HUES48 (cell line): ENCODE results near the gene SMIM31.

Source experiments
- H3K27ac ChIP-seq: one replicate; pipeline ENCODE4 v1.7.0; 2013; ENCODE audit warnings: low read depth, low read length, inconsistent platforms
- H3K27me3 ChIP-seq: 2 replicates; pipeline ENCODE4 v1.6.1; 2013; ENCODE audit warnings: mild to moderate bottlenecking, low read length; ENCODE audit not compliant: control insufficient read depth, insufficient read depth
- H3K36me3 ChIP-seq: 2 replicates; pipeline ENCODE4 v1.6.1; 2013; ENCODE audit warnings: low read length; ENCODE audit not compliant: control insufficient read depth, insufficient read depth
- H3K4me1 ChIP-seq: 2 replicates; pipeline ENCODE4 v1.6.1; 2013; ENCODE audit warnings: mild to moderate bottlenecking, low read length; ENCODE audit not compliant: control insufficient read depth, insufficient read depth
- H3K4me3 ChIP-seq: 2 replicates; pipeline ENCODE4 v1.5.1; 2013; ENCODE audit warnings: mild to moderate bottlenecking, low read depth, low read length
- H3K9ac ChIP-seq: 2 replicates; pipeline ENCODE4 v1.6.1; 2013; ENCODE audit warnings: mild to moderate bottlenecking, low read depth, low read length, moderate library complexity
- H3K9me3 ChIP-seq: 2 replicates; pipeline ENCODE4 v1.6.1; 2013; ENCODE audit warnings: low read length; ENCODE audit not compliant: control insufficient read depth, insufficient read depth

SMIM31 gene

DNA sequence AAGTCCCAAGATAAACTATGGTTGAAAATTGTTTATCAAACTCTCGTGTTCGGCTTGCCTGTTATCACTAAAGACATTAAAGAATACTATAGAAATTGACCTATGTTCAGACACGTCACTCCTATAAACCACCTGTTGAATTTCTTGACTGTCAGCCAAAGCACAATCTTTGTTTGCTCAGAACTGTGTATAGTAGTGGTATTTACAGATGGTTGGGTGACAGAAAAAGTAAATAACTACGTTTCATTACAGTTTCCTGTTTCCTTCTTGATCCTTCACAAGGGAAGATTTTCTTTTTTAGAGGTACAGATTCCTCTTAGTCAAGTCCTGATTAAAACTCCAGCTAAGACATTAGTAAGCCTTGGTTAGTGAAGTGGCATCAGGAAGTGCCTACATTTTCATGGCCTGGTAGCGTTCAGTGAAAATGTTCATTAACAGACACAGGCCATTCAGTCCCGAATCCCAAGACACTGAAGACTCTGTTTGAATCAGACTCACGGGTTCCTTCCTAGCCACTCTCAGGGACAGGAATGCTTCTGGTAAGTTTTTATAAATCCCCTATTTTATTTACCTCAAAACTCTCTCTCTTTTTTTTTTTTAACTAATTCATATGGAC, at the start of gene SMIM31:
Gene SMIM31, plus strand, starts transcription at position 259 of the 616 bp plus-strand sequence. CDS start 16,313 bp downstream, outside the sequence.
- Histone ChIP-seq H3K4me3 (no peak within 1 kb of the TSS), H3K9ac (no peak within 1 kb of the TSS), H3K9me3 (peaks cover 4% of the 10 kb centered on the region; the same call in 1 of the 2 replicates), H3K4me1 (no peaks in the 10 kb centered on the region), H3K27ac (no peak within 1 kb of the TSS), H3K27me3 (no peaks in the 10 kb centered on the region), H3K36me3 (no peaks in the 10 kb centered on the region)

- no peak overlapping the region for H3K27ac ChIP-seq
- H3K4me1 ChIP-seq: no peaks in the 10 kb centered on the region
- H3K9ac ChIP-seq: no peak overlapping the region
- no peak overlapping the region for H3K4me3 ChIP-seq
- no peaks in the 10 kb centered on the region for H3K27me3 ChIP-seq
- H3K9me3 ChIP-seq: no peaks in the 10 kb centered on the region
- H3K36me3 ChIP-seq: no peaks in the 10 kb centered on the region
Observed at GRCh38 chr4:164706675-164707074, 47.3 kb upstream of the SMIM31 start.

DNA sequence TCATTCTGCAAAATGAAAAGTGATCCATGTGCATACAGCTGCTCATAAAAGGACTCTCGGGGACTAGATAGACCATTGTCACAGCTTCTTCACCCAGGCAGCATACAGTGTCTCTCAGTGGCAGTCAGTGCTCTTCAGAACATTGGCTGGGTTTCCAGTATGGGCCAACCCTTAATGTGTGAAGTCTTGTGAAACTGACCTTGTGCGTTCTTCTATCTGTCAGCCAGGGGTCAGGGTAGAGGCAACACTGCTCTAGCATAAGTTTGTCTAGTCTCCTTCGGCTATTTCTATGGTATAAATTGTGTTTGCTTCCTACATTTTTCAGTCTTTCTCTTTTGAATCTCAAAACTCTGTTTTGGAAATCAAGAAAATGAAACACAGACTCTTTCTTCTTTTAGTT, 37.0 kb upstream of the SMIM31 start:
- no peaks in the 10 kb centered on the region for H3K4me1 ChIP-seq
- H3K36me3 ChIP-seq: no peaks in the 10 kb centered on the region
- H3K9me3 ChIP-seq: no peaks in the 10 kb centered on the region
- no peak overlapping the region for H3K27ac ChIP-seq
- H3K4me3 ChIP-seq: no peak overlapping the region
- no peak overlapping the region for H3K9ac ChIP-seq
- no peaks in the 10 kb centered on the region for H3K27me3 ChIP-seq

DNA sequence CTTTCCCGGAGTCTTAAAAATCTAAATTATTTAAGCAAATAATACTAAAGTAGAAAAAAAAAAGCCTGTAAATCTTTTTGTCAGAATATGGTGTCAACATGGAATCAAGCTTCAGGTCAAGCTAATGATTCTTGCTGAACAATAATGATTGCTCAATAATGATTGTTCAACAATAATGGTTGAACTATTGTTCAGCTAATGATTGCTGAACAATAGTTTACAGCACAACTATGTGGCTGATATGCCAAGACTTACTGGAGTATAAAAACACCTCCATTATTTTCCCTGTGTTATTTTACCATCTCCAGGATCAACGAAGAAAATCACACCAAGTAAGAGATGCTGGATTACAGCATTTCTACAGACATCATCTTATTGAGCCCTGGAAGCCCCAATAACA, 35.1 kb upstream of the SMIM31 start:
- no peak overlapping the region for H3K9ac ChIP-seq
- no peaks in the 10 kb centered on the region for H3K36me3 ChIP-seq
- no peak overlapping the region for H3K27ac ChIP-seq
- no peak overlapping the region for H3K4me3 ChIP-seq
- no peaks in the 10 kb centered on the region for H3K9me3 ChIP-seq
- H3K27me3 ChIP-seq: no peaks in the 10 kb centered on the region
- H3K4me1 ChIP-seq: no peaks in the 10 kb centered on the region

- H3K4me1 ChIP-seq: no peaks in the 10 kb centered on the region
- no peak overlapping the region for H3K27ac ChIP-seq
- no peak overlapping the region for H3K4me3 ChIP-seq
- no peak overlapping the region for H3K9ac ChIP-seq
- H3K9me3 ChIP-seq: no peaks in the 10 kb centered on the region
- H3K27me3 ChIP-seq: no peaks in the 10 kb centered on the region
- H3K36me3 ChIP-seq: no peaks in the 10 kb centered on the region
Observed at GRCh38 chr4:164725066-164725465, 28.9 kb upstream of the SMIM31 start.

DNA sequence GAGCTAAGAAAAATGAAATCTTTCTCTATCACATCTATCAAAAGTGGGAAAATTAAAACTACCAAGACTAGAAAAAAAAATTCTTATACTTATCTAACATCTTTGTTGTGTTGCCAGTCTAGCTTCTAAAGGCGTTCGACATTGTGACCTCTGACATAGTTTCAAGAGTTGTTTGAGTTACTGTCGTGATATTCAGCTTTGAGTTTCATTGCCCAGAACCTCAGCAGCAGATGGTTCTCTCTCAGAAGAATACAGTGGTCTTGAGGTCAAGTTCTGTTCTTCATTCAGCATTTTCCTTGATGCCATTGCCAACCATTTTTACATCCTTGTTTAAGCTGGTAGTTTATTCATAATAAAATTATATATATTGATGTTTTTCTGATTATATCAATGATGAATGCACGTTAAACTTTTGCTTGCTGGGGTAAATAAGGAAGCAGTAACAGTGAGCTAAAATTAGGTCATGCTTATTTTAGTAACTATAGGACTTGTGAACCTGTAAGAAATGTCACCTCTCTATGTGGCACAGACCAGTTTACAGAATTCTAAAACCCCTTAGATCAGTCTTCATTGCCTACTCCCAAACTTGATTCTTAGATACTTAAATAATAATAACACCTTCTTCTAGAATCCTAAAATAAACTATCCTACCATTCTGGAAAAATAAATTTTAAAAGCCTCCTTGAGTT, 23.1 kb upstream of the SMIM31 start:
- Histone ChIP-seq H3K9me3 (no peaks in the 10 kb centered on the region), H3K27me3 (no peaks in the 10 kb centered on the region), H3K27ac (no peak overlapping the region), H3K4me1 (no peaks in the 10 kb centered on the region), H3K4me3 (no peak overlapping the region), H3K36me3 (no peaks in the 10 kb centered on the region), H3K9ac (no peak overlapping the region)

DNA sequence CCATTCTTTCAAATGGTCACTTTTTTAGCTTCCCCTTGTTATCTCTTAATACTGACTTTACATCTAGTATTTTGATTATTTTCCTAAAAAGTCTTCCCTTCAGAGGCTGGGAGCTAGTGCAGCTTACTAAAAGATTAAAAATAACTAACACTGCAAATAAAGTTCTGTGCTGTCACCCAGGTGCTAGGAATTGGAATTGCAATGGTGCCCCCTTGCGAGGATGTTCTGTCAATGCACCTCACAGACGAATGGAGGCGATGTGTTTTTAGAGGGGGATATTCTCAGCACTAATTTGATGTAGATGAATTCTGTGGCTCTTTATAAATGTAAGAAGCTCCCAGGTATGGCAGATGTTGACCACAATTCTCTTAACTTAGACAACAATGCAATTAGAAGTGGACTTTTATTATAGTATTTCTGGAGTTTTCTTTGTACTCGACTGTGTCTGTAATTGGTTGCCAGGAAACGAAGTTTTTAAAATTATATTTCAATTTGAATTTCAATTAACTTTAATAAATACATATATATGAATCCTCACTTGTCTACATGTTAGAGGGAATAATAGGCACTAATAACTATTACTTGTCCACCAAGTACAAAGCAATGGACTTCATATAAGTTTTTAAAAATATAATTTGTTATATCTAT, 22.0 kb upstream of the SMIM31 start:
- Histone ChIP-seq H3K9me3 (no peaks in the 10 kb centered on the region), H3K4me1 (no peaks in the 10 kb centered on the region), H3K36me3 (no peaks in the 10 kb centered on the region), H3K9ac (no peak overlapping the region), H3K27ac (no peak overlapping the region), H3K4me3 (no peak overlapping the region), H3K27me3 (no peaks in the 10 kb centered on the region)

GRCh38 chr4:164734484-164734883, 19.4 kb upstream of the SMIM31 start:
- no peaks in the 10 kb centered on the region for H3K36me3 ChIP-seq
- no peaks in the 10 kb centered on the region for H3K9me3 ChIP-seq
- no peak overlapping the region for H3K4me3 ChIP-seq
- no peak overlapping the region for H3K27ac ChIP-seq
- no peaks in the 10 kb centered on the region for H3K27me3 ChIP-seq
- no peak overlapping the region for H3K9ac ChIP-seq
- no peaks in the 10 kb centered on the region for H3K4me1 ChIP-seq

GRCh38 chr4:164748375-164748774, 5.6 kb upstream of the SMIM31 start:
- H3K27me3 ChIP-seq: no peaks in the 10 kb centered on the region
- H3K27ac ChIP-seq: no peak overlapping the region
- no peaks in the 10 kb centered on the region for H3K36me3 ChIP-seq
- H3K4me3 ChIP-seq: no peak overlapping the region
- H3K9ac ChIP-seq: no peak overlapping the region
- H3K4me1 ChIP-seq: no peaks in the 10 kb centered on the region
- H3K9me3 ChIP-seq: peaks cover 4% of the 10 kb centered on the region

GRCh38 chr4:164755432-164755831, 1.5 kb downstream of the SMIM31 start:
- H3K9me3 ChIP-seq: peaks cover 4% of the 10 kb centered on the region; the same call in 1 of the 2 replicates
- no peaks in the 10 kb centered on the region for H3K36me3 ChIP-seq
- no peak overlapping the region for H3K4me3 ChIP-seq
- H3K9ac ChIP-seq: no peak overlapping the region
- no peak overlapping the region for H3K27ac ChIP-seq
- H3K4me1 ChIP-seq: no peaks in the 10 kb centered on the region
- H3K27me3 ChIP-seq: no peaks in the 10 kb centered on the region

DNA sequence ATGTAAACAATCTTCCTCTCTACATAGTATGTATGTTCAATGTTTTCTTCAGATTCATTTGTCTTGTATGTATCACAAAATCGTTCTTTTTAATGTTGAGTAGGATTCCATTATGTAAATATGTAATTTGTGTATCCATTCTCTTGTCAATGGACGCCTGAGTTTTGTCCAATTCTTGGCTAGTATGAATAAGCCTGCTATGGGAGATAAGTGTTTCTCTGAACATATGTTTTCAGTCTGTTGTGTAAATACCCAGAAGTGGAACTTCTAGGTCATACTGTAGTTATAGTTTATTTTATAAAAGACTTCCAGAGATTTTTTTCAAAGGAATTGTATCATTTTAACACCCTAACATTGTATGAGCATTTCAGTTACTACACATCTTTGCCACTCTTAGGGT, 2.8 kb downstream of the SMIM31 start:
- peaks cover 4% of the 10 kb centered on the region; the same call in 1 of the 2 replicates for H3K9me3 ChIP-seq
- no peaks in the 10 kb centered on the region for H3K4me1 ChIP-seq
- no peak overlapping the region for H3K4me3 ChIP-seq
- no peak overlapping the region for H3K27ac ChIP-seq
- H3K9ac ChIP-seq: no peak overlapping the region
- no peaks in the 10 kb centered on the region for H3K36me3 ChIP-seq
- H3K27me3 ChIP-seq: no peaks in the 10 kb centered on the region
